Lower leg skin (tissue), 3 donors: Measurements from ENCODE around the gene SPATA31D3.

Source experiments
- POLR2A ChIP-seq, 2 donors: fragments of 450-650 bp; IDR thresholded peaks; one replicate each; pipeline ENCODE4 v1.6.1; 2016 to 2017; ENCODE audit warnings: antibody characterized with exemption in 2 of 2, mild to moderate bottlenecking in 1 of 2, moderate library complexity in 1 of 2
- TF ChIP-seq, protein P1 (sequence below), 3 donors: fragments of 450-650 bp; IDR thresholded peaks; one replicate each; pipeline ENCODE4 v1.5.1; 2016; ENCODE audit warnings: antibody characterized with exemption in 3 of 3, mild to moderate bottlenecking in 3 of 3, moderate library complexity in 2 of 3

DNA sequence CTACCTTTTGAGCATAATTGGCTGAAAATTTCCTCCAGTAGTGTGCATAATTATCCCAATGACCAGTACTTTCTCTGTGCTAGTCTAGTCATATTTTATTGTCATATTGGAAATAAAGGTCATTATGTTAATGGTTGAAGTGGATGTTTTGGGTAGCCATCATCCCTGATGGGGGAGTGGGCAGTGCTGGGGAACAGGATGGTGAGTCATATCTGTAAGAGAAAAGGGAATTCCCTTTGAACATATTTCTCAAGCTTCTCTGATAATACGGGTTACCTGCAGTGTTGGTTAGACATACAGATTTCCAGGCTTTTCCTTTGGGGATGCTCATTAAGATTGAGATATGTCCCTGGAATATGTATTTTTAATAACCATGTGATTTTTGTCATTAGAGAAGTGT is 48.4 kb upstream of the SPATA31D3 start:
- TF ChIP-seq, protein P1, sequence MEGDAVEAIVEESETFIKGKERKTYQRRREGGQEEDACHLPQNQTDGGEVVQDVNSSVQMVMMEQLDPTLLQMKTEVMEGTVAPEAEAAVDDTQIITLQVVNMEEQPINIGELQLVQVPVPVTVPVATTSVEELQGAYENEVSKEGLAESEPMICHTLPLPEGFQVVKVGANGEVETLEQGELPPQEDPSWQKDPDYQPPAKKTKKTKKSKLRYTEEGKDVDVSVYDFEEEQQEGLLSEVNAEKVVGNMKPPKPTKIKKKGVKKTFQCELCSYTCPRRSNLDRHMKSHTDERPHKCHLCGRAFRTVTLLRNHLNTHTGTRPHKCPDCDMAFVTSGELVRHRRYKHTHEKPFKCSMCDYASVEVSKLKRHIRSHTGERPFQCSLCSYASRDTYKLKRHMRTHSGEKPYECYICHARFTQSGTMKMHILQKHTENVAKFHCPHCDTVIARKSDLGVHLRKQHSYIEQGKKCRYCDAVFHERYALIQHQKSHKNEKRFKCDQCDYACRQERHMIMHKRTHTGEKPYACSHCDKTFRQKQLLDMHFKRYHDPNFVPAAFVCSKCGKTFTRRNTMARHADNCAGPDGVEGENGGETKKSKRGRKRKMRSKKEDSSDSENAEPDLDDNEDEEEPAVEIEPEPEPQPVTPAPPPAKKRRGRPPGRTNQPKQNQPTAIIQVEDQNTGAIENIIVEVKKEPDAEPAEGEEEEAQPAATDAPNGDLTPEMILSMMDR (IDR thresholded peaks at IDR 0.05): no peak
- TF ChIP-seq POLR2A (IDR thresholded peaks at IDR 0.05): no peak
